Erythroblast (primary cell): ENCODE data around the gene PTPN13.

Experiments used
- DNase-seq, 2 experiments: peaks; one replicate each; lab custom pipeline; 2025; lab: John Stamatoyannopoulos, UW
- GATA1 ChIP-seq: IDR thresholded peaks from 2 replicates; pipeline ENCODE4 v1.6.1; 2011; ENCODE audit warnings: low read depth, mild to moderate bottlenecking, control low read depth, low read length, moderate library complexity
- POLR2A ChIP-seq: IDR thresholded peaks from 2 replicates; pipeline ENCODE4 v1.6.1; 2011; ENCODE audit warnings: mild to moderate bottlenecking, low read length

The PTPN13 gene

GRCh38 chr4:86606809-86607208, 12.7 kb downstream of the PTPN13 start:
- DNase-seq, result no peak
- TF ChIP-seq POLR2A (no peak), GATA1 (no peak)

- no peak for DNase-seq
- TF ChIP-seq POLR2A (no peak), GATA1 (no peak)
Measured at GRCh38 chr4:86608757-86609375, 14.8 kb downstream of the PTPN13 start.

- DNase-seq, result no peak
- TF ChIP-seq GATA1, result no peak
- TF ChIP-seq POLR2A, result no peak
Measured at GRCh38 chr4:86611757-86612156, 17.6 kb downstream of the PTPN13 start.

GRCh38 chr4:86613734-86614133, 19.6 kb downstream of the PTPN13 start:
- no peak for DNase-seq
- TF ChIP-seq POLR2A (no peak), GATA1 (no peak)

GRCh38 chr4:86614865-86615264, 20.8 kb downstream of the PTPN13 start:
- DNase-seq, result no peak
- no peak for TF ChIP-seq GATA1

GRCh38 chr4:86615501-86615900, 21.4 kb downstream of the PTPN13 start:
- no peak for DNase-seq

GRCh38 chr4:86619656-86620055, 25.5 kb downstream of the PTPN13 start:
- DNase-seq, result no peak

More at GRCh38 chr4:86615501-86615900, 21.4 kb downstream of the PTPN13 start:
- TF ChIP-seq POLR2A, result no peak
- TF ChIP-seq GATA1, result no peak

GRCh38 chr4:86621435-86621834, 27.3 kb downstream of the PTPN13 start:
- no peak for DNase-seq
- TF ChIP-seq GATA1 (no peak), POLR2A (no peak)

More at GRCh38 chr4:86619656-86620055, 25.5 kb downstream of the PTPN13 start:
- no peak for TF ChIP-seq POLR2A
- TF ChIP-seq GATA1, result no peak

GRCh38 chr4:86626066-86626465, 32.0 kb downstream of the PTPN13 start:
- TF ChIP-seq GATA1 (no peak), POLR2A (no peak)
- DNase-seq, result no peak

GRCh38 chr4:86627462-86628135, 33.5 kb downstream of the PTPN13 start:
- DNase-seq, result no peak
- TF ChIP-seq GATA1 (no peak), POLR2A (no peak)

GRCh38 chr4:86630629-86631028, 36.5 kb downstream of the PTPN13 start:
- no peak for TF ChIP-seq POLR2A
- no peak for TF ChIP-seq GATA1

GRCh38 chr4:86631166-86631565, 37.1 kb downstream of the PTPN13 start:
- TF ChIP-seq POLR2A (no peak), GATA1 (no peak)
- no peak for DNase-seq

More at GRCh38 chr4:86630629-86631028, 36.5 kb downstream of the PTPN13 start:
- no peak for DNase-seq

- TF ChIP-seq GATA1, result no peak
- no peak for TF ChIP-seq POLR2A
Measured at GRCh38 chr4:86633854-86634253, 39.7 kb downstream of the PTPN13 start.

GRCh38 chr4:86640469-86640868, 46.4 kb downstream of the PTPN13 start:
- TF ChIP-seq GATA1 (no peak), POLR2A (no peak)

More at GRCh38 chr4:86633854-86634253, 39.7 kb downstream of the PTPN13 start:
- no peak for DNase-seq

GRCh38 chr4:86641516-86642090, 47.5 kb downstream of the PTPN13 start:
- DNase-seq, result no peak
- no peak for TF ChIP-seq GATA1
- no peak for TF ChIP-seq POLR2A

More at GRCh38 chr4:86640469-86640868, 46.4 kb downstream of the PTPN13 start:
- DNase-seq, result no peak

GRCh38 chr4:86644892-86645291, 50.8 kb downstream of the PTPN13 start:
- DNase-seq, result no peak
- no peak for TF ChIP-seq POLR2A
